Measurements from ENCODE around the gene RAB40AL. TPM values are rescaled to one million over a fixed set of nuclear protein-coding genes. Genes with fewer than 3 reads are reported as not detected.

Gene RAB40AL
- total RNA-seq, 1 experiment from 2014 or later: 0.39 TPM

- Histone ChIP-seq H3K4me3 (ENCODE audit: low read depth, low read length) (no peak overlapping the region), H3K36me3 (ENCODE audit: control insufficient read depth, insufficient read depth, low read length) (no peaks in the 10 kb centered on the region), H3K9me3 (no peaks in the 10 kb centered on the region), H3K27me3 (replicated peaks; ENCODE audit: control insufficient read depth, insufficient read depth, low read length) (no peaks in the 10 kb centered on the region), H3K4me1 (no peaks in the 10 kb centered on the region)
- no peak for DNase-seq
- Mint-ChIP-seq H3K36me3 (ENCODE audit: insufficient read depth, unreplicated experiment) (no peaks in the 10 kb centered on the region), H3K4me1 (ENCODE audit: low read depth, unreplicated experiment) (no peaks in the 10 kb centered on the region), H3K4me3 (ENCODE audit: unreplicated experiment) (no peak overlapping the region), H3K27ac (ENCODE audit: unreplicated experiment) (no peak overlapping the region), H3K9me3 (ENCODE audit: unreplicated experiment) (no peaks in the 10 kb centered on the region), H3K27me3 (ENCODE audit: insufficient read depth, unreplicated experiment) (no peaks in the 10 kb centered on the region)
- intact Hi-C loops (cut with micrococcal nuclease; ENCODE audit: unreplicated experiment): no loop called here
- POLR2A ChIA-PET: no interaction called here
- CTCF ChIA-PET: no interaction called here
- no peak for TF ChIP-seq CTCF (IDR thresholded peaks at IDR 0.05; ENCODE audit: insufficient read depth in 1 of 2, low read depth in 1 of 2, low read length in 1 of 2, severe bottlenecking in 1 of 2, unreplicated experiment in 1 of 2)
- no TSS peak for BruUV-seq (replicated peaks)
Observed at GRCh38 chrX:102985192-102985591, 48.1 kb downstream of the RAB40AL start.

Other genes starting within 250 kb of the RAB40AL start
- gene GPRASP2, start 224.8 kb upstream of the RAB40AL start, total RNA-seq (2022): 1.9 and 2.7 TPM in 2 replicates
- gene GPRASP3, start 216.5 kb upstream of the RAB40AL start, total RNA-seq (2022): 2.6 and 2.8 TPM in 2 replicates
- gene BEX1, start 126.9 kb downstream of the RAB40AL start, total RNA-seq (2022): not detected in 2 replicates
- gene NXF3, start 155.9 kb downstream of the RAB40AL start, total RNA-seq (2022): 0.41 TPM in 1 of 2 replicates, not detected in the other

Measured in Caco-2 (cell line).